Stimulated activated memory B cell treated with anti-CD40 and anti-IgM and Interleukin-4, amounts not matched to agents 10 μg/mL and 1 μg/mL and 100 μg/mL, for 72 hours (primary cell): Measurements from ENCODE around the gene CDK2AP2.
A peak's percentile ranks its signal among the peaks of the same experiment; 100 is the strongest.
"Not testable (repeated sequence)": the region's sequence is repeated elsewhere in the genome, so short reads cannot be mapped to it uniquely, and the experiment has no call there.

Source experiments
- ATAC-seq: fragments of 150-1000 bp; cut with Tn5 transposase; 2 replicates; pipeline ENCODE4 v1.10.0; 2021
- H3K27ac Mint-ChIP-seq: one replicate; pipeline ENCODE4 v1.8.0; 2022; ENCODE audit warnings: mild to moderate bottlenecking, mixed read lengths
- H3K27me3 Mint-ChIP-seq: one replicate; pipeline ENCODE4 v1.8.0; 2022; ENCODE audit warnings: mixed read lengths
- H3K36me3 Mint-ChIP-seq: one replicate; pipeline ENCODE4 v1.8.0; 2022; ENCODE audit warnings: mixed read lengths
- H3K4me1 Mint-ChIP-seq: one replicate; pipeline ENCODE4 v1.8.0; 2022; ENCODE audit warnings: mixed read lengths
- H3K4me3 Mint-ChIP-seq: one replicate; pipeline ENCODE4 v1.8.0; 2022; ENCODE audit warnings: mild to moderate bottlenecking, moderate library complexity, mixed read lengths
- H3K9me3 Mint-ChIP-seq: one replicate; pipeline ENCODE4 v1.8.0; 2022; ENCODE audit warnings: mixed read lengths

CDK2AP2 gene

GRCh38 chr11:67490727-67491065 lies 17.3 kb downstream of the CDK2AP2 start:
- H3K36me3 Mint-ChIP-seq = peaks cover 62% of the 10 kb centered on the region
- H3K27ac Mint-ChIP-seq = peak overlapping the region; percentile 93
- H3K27me3 Mint-ChIP-seq = no peaks in the 10 kb centered on the region
- H3K4me1 Mint-ChIP-seq = peaks cover 57% of the 10 kb centered on the region
- no peaks in the 10 kb centered on the region for H3K9me3 Mint-ChIP-seq
- H3K4me3 Mint-ChIP-seq = no peak overlapping the region
- no peak for ATAC-seq

- Mint-ChIP-seq H3K4me3 (no peak overlapping the region), H3K27ac (peak overlapping the region; percentile 93), H3K4me1 (peaks cover 61% of the 10 kb centered on the region), H3K9me3 (no peaks in the 10 kb centered on the region), H3K27me3 (no peaks in the 10 kb centered on the region), H3K36me3 (peaks cover 59% of the 10 kb centered on the region)
- no peak for ATAC-seq
These were observed 17.9 kb downstream of the CDK2AP2 start for GRCh38 chr11:67489885-67490726.

- peak overlapping the region; percentile 93 for H3K27ac Mint-ChIP-seq
- H3K27me3 Mint-ChIP-seq = no peaks in the 10 kb centered on the region
- peaks cover 63% of the 10 kb centered on the region for H3K36me3 Mint-ChIP-seq
These were observed 18.6 kb downstream of the CDK2AP2 start for GRCh38 chr11:67489203-67489884.

GRCh38 chr11:67486481-67487195 lies 21.3 kb downstream of the CDK2AP2 start:
- Mint-ChIP-seq H3K4me1 (peaks cover 84% of the 10 kb centered on the region), H3K36me3 (peaks cover 46% of the 10 kb centered on the region), H3K9me3 (no peaks in the 10 kb centered on the region), H3K27me3 (no peaks in the 10 kb centered on the region), H3K27ac (peak overlapping the region; percentile 93), H3K4me3 (peak overlapping the region; percentile 65)
- peak; percentile 57 for ATAC-seq

More at GRCh38 chr11:67489203-67489884, 18.6 kb downstream of the CDK2AP2 start:
- no peak for ATAC-seq
- Mint-ChIP-seq H3K4me1 (peaks cover 69% of the 10 kb centered on the region), H3K9me3 (no peaks in the 10 kb centered on the region), H3K4me3 (no peak overlapping the region)

GRCh38 chr11:67485873-67486361 lies 22.0 kb downstream of the CDK2AP2 start:
- H3K27me3 Mint-ChIP-seq, H3K9me3 Mint-ChIP-seq: not testable (repeated sequence)
- H3K27ac Mint-ChIP-seq = peak overlapping the region; percentile 93
- peak; percentile 11 for ATAC-seq
- H3K4me1 Mint-ChIP-seq = peaks cover 81% of the 10 kb centered on the region
- H3K4me3 Mint-ChIP-seq = peak overlapping the region; percentile 65
- H3K36me3 Mint-ChIP-seq = peaks cover 43% of the 10 kb centered on the region

- Mint-ChIP-seq H3K36me3 (peaks cover 33% of the 10 kb centered on the region), H3K27me3 (no peaks in the 10 kb centered on the region), H3K27ac (peak overlapping the region; percentile 93), H3K4me3 (peak overlapping the region; percentile 97), H3K4me1 (peaks cover 71% of the 10 kb centered on the region), H3K9me3 (no peaks in the 10 kb centered on the region)
- ATAC-seq = peak; percentile 42
These were observed 23.1 kb downstream of the CDK2AP2 start for GRCh38 chr11:67484847-67485311.

- H3K9me3 Mint-ChIP-seq = no peaks in the 10 kb centered on the region
- peak overlapping the region; percentile 93 for H3K27ac Mint-ChIP-seq
- H3K4me1 Mint-ChIP-seq = peaks cover 65% of the 10 kb centered on the region
- ATAC-seq = peak; percentile 14
- H3K4me3 Mint-ChIP-seq = peak overlapping the region; percentile 97
- peaks cover 27% of the 10 kb centered on the region for H3K36me3 Mint-ChIP-seq
- no peaks in the 10 kb centered on the region for H3K27me3 Mint-ChIP-seq
These were observed 23.9 kb downstream of the CDK2AP2 start for GRCh38 chr11:67483831-67484665.

- H3K4me3 Mint-ChIP-seq = peak within 1 kb of the TSS; percentile 97
- ATAC-seq = peak; percentile 89
- H3K36me3 Mint-ChIP-seq = peaks cover 25% of the 10 kb centered on the region
- H3K27me3 Mint-ChIP-seq = no peaks in the 10 kb centered on the region
- H3K9me3 Mint-ChIP-seq = no peaks in the 10 kb centered on the region
- H3K4me1 Mint-ChIP-seq = peaks cover 57% of the 10 kb centered on the region
- H3K27ac Mint-ChIP-seq = peak within 1 kb of the TSS; percentile 93
These were observed 24.8 kb downstream of the CDK2AP2 start, which contains the start of gene AIP for GRCh38 chr11:67482827-67483798. Gene AIP (plus strand): TSS chr11:67483026. CDS start chr11:67483159, 133 bp downstream.

GRCh38 chr11:67482275-67482826 lies 25.6 kb downstream of the CDK2AP2 start:
- Mint-ChIP-seq H3K27me3 (no peaks in the 10 kb centered on the region), H3K9me3 (no peaks in the 10 kb centered on the region), H3K36me3 (peaks cover 18% of the 10 kb centered on the region), H3K27ac (peak overlapping the region; percentile 93), H3K4me1 (peaks cover 49% of the 10 kb centered on the region), H3K4me3 (peak overlapping the region; percentile 97)
- ATAC-seq = peak; percentile 3

- H3K27ac Mint-ChIP-seq, H3K27me3 Mint-ChIP-seq, H3K9me3 Mint-ChIP-seq, H3K4me3 Mint-ChIP-seq, H3K36me3 Mint-ChIP-seq, ATAC-seq, H3K4me1 Mint-ChIP-seq: not testable (repeated sequence)
These were observed 30.5 kb downstream of the CDK2AP2 start for GRCh38 chr11:67477344-67478050.

GRCh38 chr11:67476692-67477091 lies 31.3 kb downstream of the CDK2AP2 start:
- not testable (repeated sequence) for ATAC-seq, H3K27me3 Mint-ChIP-seq, H3K27ac Mint-ChIP-seq, H3K9me3 Mint-ChIP-seq, H3K36me3 Mint-ChIP-seq, H3K4me3 Mint-ChIP-seq, H3K4me1 Mint-ChIP-seq

GRCh38 chr11:67472882-67473281 lies 35.1 kb downstream of the CDK2AP2 start:
- no peak for ATAC-seq
- no peaks in the 10 kb centered on the region for H3K36me3 Mint-ChIP-seq
- H3K27me3 Mint-ChIP-seq = no peaks in the 10 kb centered on the region
- H3K9me3 Mint-ChIP-seq = no peaks in the 10 kb centered on the region
- H3K27ac Mint-ChIP-seq = no peak overlapping the region
- H3K4me3 Mint-ChIP-seq = no peak overlapping the region
- H3K4me1 Mint-ChIP-seq = peaks cover 37% of the 10 kb centered on the region
